CD14-positive monocyte (primary cell): ENCODE measurements around the gene SLC30A5. TPM values are rescaled to one million over a fixed set of nuclear protein-coding genes. Genes with fewer than 3 reads are reported as not detected.
"Not testable (repeated sequence)": the region's sequence is repeated elsewhere in the genome, so short reads cannot be mapped to it uniquely, and the experiment has no call there.

Experiments
- DNase-seq, 3 donors: peaks; one replicate each; pipeline ENCODE4 v3.0.0-alpha.2; 2011 to 2022
- H2AFZ ChIP-seq: 2 replicates; pipeline ENCODE4 v1.6.0; 2012; ENCODE audit warnings: mild to moderate bottlenecking, low read depth, low read length, inconsistent platforms; ENCODE audit not compliant: insufficient read depth, poor library complexity, severe bottlenecking
- H3K27ac ChIP-seq, 2 donors: 1 replicate in 1 of 2; 2 replicates in 1 of 2; pipeline ENCODE4 v1.5.1; 2012 to 2013; ENCODE audit warnings: low read length in 2 of 2, control low read depth in 1 of 2, inconsistent platforms in 1 of 2, low read depth in 1 of 2, mild to moderate bottlenecking in 1 of 2
- H3K27me3 ChIP-seq, 2 donors: one replicate each; pipeline versions ENCODE4 v1.6.0 to v1.6.1; 2011 to 2013; ENCODE audit warnings: low read length in 2 of 2; ENCODE audit not compliant: control insufficient read depth in 2 of 2, insufficient read depth in 2 of 2
- H3K36me3 ChIP-seq, 2 donors: replicated peaks in 1 of 2; 1 replicate in 1 of 2; 2 replicates in 1 of 2; pipeline versions ENCODE4 v1.5.1 to v1.6.1; 2012 to 2013; ENCODE audit warnings: low read length in 2 of 2, control low read depth in 1 of 2, inconsistent platforms in 1 of 2, mild to moderate bottlenecking in 1 of 2; ENCODE audit not compliant: insufficient read depth in 2 of 2, control insufficient read depth in 1 of 2
- H3K4me1 ChIP-seq, 2 donors: 1 replicate in 1 of 2; 2 replicates in 1 of 2; pipeline versions ENCODE4 v1.5.1 to v1.6.1; 2012 to 2013; ENCODE audit warnings: low read length in 2 of 2, control low read depth in 1 of 2, inconsistent platforms in 1 of 2, mild to moderate bottlenecking in 1 of 2, moderate library complexity in 1 of 2; ENCODE audit not compliant: insufficient read depth in 2 of 2, control insufficient read depth in 1 of 2
- H3K4me2 ChIP-seq: replicated peaks from 2 replicates; pipeline ENCODE3; 2012; ENCODE audit warnings: low read length, moderate library complexity, mild to moderate bottlenecking; ENCODE audit not compliant: poor library complexity, severe bottlenecking; ENCODE audit errors: extremely low read depth
- H3K4me3 ChIP-seq, 3 experiments: fragments of 200-600 bp in 1 of 3; sonication (generic) in 1 of 3; replicated peaks in 1 of 3; 1 replicate in 2 of 3; 2 replicates in 1 of 3; pipeline ENCODE4 v1.5.1; 2011 to 2013; ENCODE audit warnings: low read length in 3 of 3, mild to moderate bottlenecking in 3 of 3, control low read depth in 2 of 3, low read depth in 2 of 3, inconsistent platforms in 1 of 3, moderate library complexity in 1 of 3
- H3K79me2 ChIP-seq: 2 replicates; pipeline ENCODE4 v1.6.0; 2012; ENCODE audit warnings: mild to moderate bottlenecking, control low read depth, inconsistent platforms, low read length, moderate library complexity; ENCODE audit not compliant: insufficient read depth
- H3K9ac ChIP-seq: 2 replicates; pipeline ENCODE4 v1.6.0; 2017; ENCODE audit warnings: low read length, mild to moderate bottlenecking; ENCODE audit not compliant: insufficient read depth, poor library complexity, severe bottlenecking
- H3K9me3 ChIP-seq, 2 donors: replicated peaks in 1 of 2; 1 replicate in 1 of 2; 2 replicates in 1 of 2; pipeline versions ENCODE4 v1.5.1 to v1.6.1; 2012 to 2013; ENCODE audit warnings: low read length in 2 of 2, control low read depth in 1 of 2; ENCODE audit not compliant: control insufficient read depth in 1 of 2, insufficient read depth in 1 of 2
- H4K20me1 ChIP-seq: 2 replicates; pipeline ENCODE4 v1.6.0; 2012; ENCODE audit warnings: mild to moderate bottlenecking, low read length, control low read depth, moderate library complexity; ENCODE audit not compliant: insufficient read depth
- H3K27ac Mint-ChIP-seq, 7 donors: one replicate each; pipeline ENCODE4 v1.8.0; 2020; ENCODE audit warnings: mild to moderate bottlenecking in 7 of 7, mixed read lengths in 7 of 7, moderate library complexity in 6 of 7, inconsistent platforms in 2 of 7
- H3K27me3 Mint-ChIP-seq, 3 donors: one replicate each; pipeline ENCODE4 v1.8.0; 2021 to 2022; ENCODE audit warnings: low read depth in 3 of 3, mild to moderate bottlenecking in 3 of 3, mixed read lengths in 3 of 3, moderate library complexity in 3 of 3, inconsistent platforms in 1 of 3
- H3K36me3 Mint-ChIP-seq, 2 donors: one replicate each; pipeline ENCODE4 v1.8.0; 2020; ENCODE audit warnings: mixed read lengths in 2 of 2, inconsistent platforms in 1 of 2, mild to moderate bottlenecking in 1 of 2
- H3K4me1 Mint-ChIP-seq: one replicate; pipeline ENCODE4 v1.8.0; 2020; ENCODE audit warnings: mild to moderate bottlenecking, mixed read lengths
- H3K4me3 Mint-ChIP-seq, 2 donors: one replicate each; pipeline ENCODE4 v1.8.0; 2020; ENCODE audit warnings: mild to moderate bottlenecking in 2 of 2, mixed read lengths in 2 of 2, moderate library complexity in 1 of 2
- H3K9me3 Mint-ChIP-seq, 7 donors: one replicate each; pipeline ENCODE4 v1.8.0; 2020 to 2022; ENCODE audit warnings: mixed read lengths in 7 of 7, mild to moderate bottlenecking in 6 of 7, moderate library complexity in 6 of 7, inconsistent platforms in 2 of 7
- WGBS: methylation state at CpG from one replicate; pipeline ENCODE4 v1.1.5; 2013; ENCODE audit warnings: missing lambda C conversion rate; ENCODE audit not compliant: insufficient coverage; 5-methylcytosine and 5-hydroxymethylcytosine counted together
- intact Hi-C, 2 donors: fragments of 100-400 bp; cut with micrococcal nuclease; formaldehyde crosslinking; loops; one replicate each; pipeline versions ENCODE4 v1.15.0 to v1.15.1; 2023
- polyA plus RNA-seq, 3 donors: library from polyadenylated mRNA; depleted of rRNA in 1 of 3; unstranded in 2 of 3; stranded (reverse) in 1 of 3; fragments of 300-500 nt in 2 of 3; fragments of >200 nt in 1 of 3; fragmentation: Illumina TruSeq in 2 of 3; gene quantifications; 1 replicate in 2 of 3; 2 replicates in 1 of 3; pipeline ENCODE4 v1.2.3, GENCODE V29; 2012 to 2021
- TF ChIP-seq, protein P1 (sequence below): fragments of 200-600 bp; IDR thresholded peaks from one replicate; pipeline ENCODE4 v1.8.0; 2022; ENCODE audit warnings: antibody characterized with exemption, mild to moderate bottlenecking

Gene SLC30A5
- polyA plus RNA-seq, 3 donors = 12.6 to 28.2 (median 27.0) TPM

DNA sequence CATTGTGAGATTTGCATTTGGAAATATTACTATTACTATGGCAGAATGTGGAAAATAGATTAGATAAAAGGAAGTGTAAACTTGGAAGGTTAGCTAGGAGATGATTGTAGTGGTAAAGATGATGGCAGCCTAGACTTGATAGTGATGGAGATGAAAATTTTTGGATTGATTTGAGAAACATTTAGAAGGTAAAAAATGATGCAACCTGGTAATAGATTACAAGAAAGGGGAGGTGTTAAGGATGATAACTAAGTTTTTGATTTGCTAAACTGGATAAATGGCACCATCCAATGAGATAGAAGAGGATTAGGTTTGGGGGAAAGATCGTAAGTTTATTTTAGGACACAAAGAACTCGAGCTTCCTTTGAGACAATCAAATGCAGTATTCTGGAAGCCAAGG, 8.9 kb upstream of the SLC30A5 start:
- intact Hi-C loops = no loop called here
- Histone ChIP-seq H4K20me1 (no peaks in the 10 kb centered on the region), H3K27me3 (no peaks in the 10 kb centered on the region), H3K9ac (no peak overlapping the region), H3K79me2 (no peaks in the 10 kb centered on the region), H3K36me3 (no peaks in the 10 kb centered on the region), H3K27ac (no peak overlapping the region), H3K9me3 (no peaks in the 10 kb centered on the region), H3K4me1 (no peaks in the 10 kb centered on the region), H3K4me3 (no peak overlapping the region), H2AFZ (peak overlapping the region; percentile 32), H3K4me2 (no peak overlapping the region)
- H3K27me3 Mint-ChIP-seq = peaks cover 0 to 3% (median 0%) of the 10 kb centered on the region in 3 donors
- peaks cover 0 to 8% (median 2%) of the 10 kb centered on the region in 7 donors for H3K9me3 Mint-ChIP-seq
- peaks cover 6% of the 10 kb centered on the region for H3K4me1 Mint-ChIP-seq
- TF ChIP-seq, protein P1, sequence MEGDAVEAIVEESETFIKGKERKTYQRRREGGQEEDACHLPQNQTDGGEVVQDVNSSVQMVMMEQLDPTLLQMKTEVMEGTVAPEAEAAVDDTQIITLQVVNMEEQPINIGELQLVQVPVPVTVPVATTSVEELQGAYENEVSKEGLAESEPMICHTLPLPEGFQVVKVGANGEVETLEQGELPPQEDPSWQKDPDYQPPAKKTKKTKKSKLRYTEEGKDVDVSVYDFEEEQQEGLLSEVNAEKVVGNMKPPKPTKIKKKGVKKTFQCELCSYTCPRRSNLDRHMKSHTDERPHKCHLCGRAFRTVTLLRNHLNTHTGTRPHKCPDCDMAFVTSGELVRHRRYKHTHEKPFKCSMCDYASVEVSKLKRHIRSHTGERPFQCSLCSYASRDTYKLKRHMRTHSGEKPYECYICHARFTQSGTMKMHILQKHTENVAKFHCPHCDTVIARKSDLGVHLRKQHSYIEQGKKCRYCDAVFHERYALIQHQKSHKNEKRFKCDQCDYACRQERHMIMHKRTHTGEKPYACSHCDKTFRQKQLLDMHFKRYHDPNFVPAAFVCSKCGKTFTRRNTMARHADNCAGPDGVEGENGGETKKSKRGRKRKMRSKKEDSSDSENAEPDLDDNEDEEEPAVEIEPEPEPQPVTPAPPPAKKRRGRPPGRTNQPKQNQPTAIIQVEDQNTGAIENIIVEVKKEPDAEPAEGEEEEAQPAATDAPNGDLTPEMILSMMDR = no peak
- H3K4me3 Mint-ChIP-seq = no peak overlapping the region
- no peak overlapping the region for H3K27ac Mint-ChIP-seq
- no peaks in the 10 kb centered on the region for H3K36me3 Mint-ChIP-seq
- WGBS = 100% methylated on average over 2 of the region's 2 CpGs
- no peak for DNase-seq

DNA sequence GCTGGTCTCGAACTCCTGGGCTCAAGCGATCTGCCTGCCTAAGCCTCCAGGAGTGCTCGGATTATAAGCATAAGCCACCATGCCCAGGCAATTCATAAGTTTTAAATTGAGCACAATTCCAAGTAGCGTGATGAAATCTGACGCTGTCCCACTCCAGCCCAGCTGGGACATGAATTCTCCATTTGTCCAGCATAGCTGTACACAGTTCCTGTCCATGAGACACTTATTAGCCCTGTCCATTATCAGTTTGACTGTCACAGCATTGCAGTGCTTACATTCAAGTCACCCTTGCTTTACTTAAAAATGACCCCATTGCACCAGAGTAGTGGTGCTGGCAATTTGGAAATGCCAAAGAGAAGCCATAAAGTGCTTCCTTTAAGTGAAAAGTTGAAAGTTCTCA, 7.6 kb upstream of the SLC30A5 start:
- no peaks in the 10 kb centered on the region for H3K4me1 ChIP-seq
- H3K9ac ChIP-seq = no peak overlapping the region
- Mint-ChIP-seq H3K4me3 (no peak overlapping the region), H3K9me3 (peaks cover 0 to 8% (median 2%) of the 10 kb centered on the region in 7 donors), H3K27me3 (peaks cover 0 to 3% (median 0%) of the 10 kb centered on the region in 3 donors), H3K27ac (no peak overlapping the region), H3K36me3 (no peaks in the 10 kb centered on the region), H3K4me1 (peaks cover 6% of the 10 kb centered on the region)
- H2AFZ ChIP-seq = no peak overlapping the region
- H3K27ac ChIP-seq = no peak overlapping the region
- TF ChIP-seq, protein P1 = no peak
- no peak overlapping the region for H3K4me3 ChIP-seq
- WGBS = 98% methylated on average over 5 of the region's 5 CpGs
- intact Hi-C loops = no loop called here
- H4K20me1 ChIP-seq = no peaks in the 10 kb centered on the region
- DNase-seq = no peak
- no peaks in the 10 kb centered on the region for H3K9me3 ChIP-seq
- H3K4me2 ChIP-seq = no peak overlapping the region
- H3K79me2 ChIP-seq = no peaks in the 10 kb centered on the region
- H3K27me3 ChIP-seq = no peaks in the 10 kb centered on the region
- H3K36me3 ChIP-seq = no peaks in the 10 kb centered on the region

DNA sequence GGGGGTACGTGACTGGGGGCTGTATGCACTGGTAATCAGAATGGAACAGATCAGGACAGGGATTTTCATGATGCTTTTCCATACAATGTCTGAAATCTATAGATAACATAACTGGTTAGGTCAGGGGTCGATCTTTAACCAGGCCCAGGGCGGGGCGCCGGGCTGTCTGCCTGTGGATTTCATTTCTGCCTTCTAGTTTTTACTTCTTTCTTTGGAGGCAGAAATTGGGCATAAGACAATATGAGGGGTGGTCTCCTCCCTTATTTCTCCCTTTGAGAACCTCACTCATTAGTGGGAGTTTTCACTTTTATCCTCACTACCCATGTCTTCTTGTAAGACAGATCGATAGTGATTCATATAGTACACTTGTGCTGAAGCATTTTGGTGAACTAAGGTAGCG, 5.8 kb upstream of the SLC30A5 start:
- H3K27ac Mint-ChIP-seq, H3K9ac ChIP-seq, H3K79me2 ChIP-seq, intact Hi-C loops, H3K4me1 ChIP-seq, H3K36me3 ChIP-seq, H3K36me3 Mint-ChIP-seq, H3K27ac ChIP-seq, DNase-seq, H2AFZ ChIP-seq, H4K20me1 ChIP-seq, H3K9me3 ChIP-seq, H3K4me1 Mint-ChIP-seq, H3K4me3 Mint-ChIP-seq, H3K9me3 Mint-ChIP-seq, H3K4me3 ChIP-seq, H3K27me3 ChIP-seq, H3K4me2 ChIP-seq, H3K27me3 Mint-ChIP-seq: not testable (repeated sequence)
- no CpG with 5 or more reads among the region's 7 CpGs for WGBS
